Measurements from ENCODE around the gene FOXL2. TPM values are rescaled to one million over a fixed set of nuclear protein-coding genes. Genes with fewer than 3 reads are reported as not detected.

FOXL2 gene
- total RNA-seq, 1 donor from 2014 or later: not detected

GRCh38 chr3:138909904-138910303 is 37.0 kb downstream of the FOXL2 start:
- no peak for DNase-seq
- intact Hi-C loops (cut with DNase I): loop anchor here (5.0 kb wide), 1 partner anchor 73 kb away; no protein-coding TSS in a partner anchor
- no peak for ATAC-seq (ENCODE audit: poor library complexity)

GRCh38 chr3:138908846-138909245 is 38.1 kb downstream of the FOXL2 start:
- DNase-seq (no peak), ATAC-seq (ENCODE audit: poor library complexity) (no peak)
- intact Hi-C loops (cut with DNase I): no loop called here

GRCh38 chr3:138907539-138907938 is 39.4 kb downstream of the FOXL2 start:
- no peak for DNase-seq
- ATAC-seq (ENCODE audit: poor library complexity): no peak
- intact Hi-C loops (cut with DNase I): no loop called here

- DNase-seq (no peak), ATAC-seq (ENCODE audit: poor library complexity) (no peak)
- intact Hi-C loops (cut with DNase I): no loop called here
Observed at GRCh38 chr3:138902171-138902570, 44.8 kb downstream of the FOXL2 start.

GRCh38 chr3:138901567-138901966 is 45.4 kb downstream of the FOXL2 start:
- ATAC-seq (ENCODE audit: poor library complexity): no peak
- no peak for DNase-seq
- intact Hi-C loops (cut with DNase I): no loop called here

GRCh38 chr3:138899351-138899991 is 47.5 kb downstream of the FOXL2 start:
- no peak for DNase-seq
- intact Hi-C loops (cut with DNase I): no loop called here
- ATAC-seq (ENCODE audit: poor library complexity): no peak

GRCh38 chr3:138898708-138899107 is 48.2 kb downstream of the FOXL2 start:
- intact Hi-C loops (cut with DNase I): no loop called here
- no peak for DNase-seq
- ATAC-seq (ENCODE audit: poor library complexity): peak; percentile 76

- intact Hi-C loops (cut with DNase I): no loop called here
- ATAC-seq (ENCODE audit: poor library complexity): peak; percentile 90
- no peak for DNase-seq
Observed at GRCh38 chr3:138898301-138898700, 48.6 kb downstream of the FOXL2 start.

Other genes with a start within 250 kb of the FOXL2 start
- gene PIK3CB, start 112.2 kb downstream of the FOXL2 start, total RNA-seq: 30.7 TPM
- gene FOXL2NB, start 80 bp upstream of the FOXL2 start, total RNA-seq: not detected
- not detected for gene PRR23A, start 59.1 kb upstream of the FOXL2 start, total RNA-seq
- gene PRR23B, start 73.8 kb upstream of the FOXL2 start, total RNA-seq: not detected
- gene PRR23C, start 97.8 kb upstream of the FOXL2 start, total RNA-seq: not detected

All from Right ventricle myocardium superior (tissue), 1 donor.